ENCODE data around the gene KIF21B.

DNA sequence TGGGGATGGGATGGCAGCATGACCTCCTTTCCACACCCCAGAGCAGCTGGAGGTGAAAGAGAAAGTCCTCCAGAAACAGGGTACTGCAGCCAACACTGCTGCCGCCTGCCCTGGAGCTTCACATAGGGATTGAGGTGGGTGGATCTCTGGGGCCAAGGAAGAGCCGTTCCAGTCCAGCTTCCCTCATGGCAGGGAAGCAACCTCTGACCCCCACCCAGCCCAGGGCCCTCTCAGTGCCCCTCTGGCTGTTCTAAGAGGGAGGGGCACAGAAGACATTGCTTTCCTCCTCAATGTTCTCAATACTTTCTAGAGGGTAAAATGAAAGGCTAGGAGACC, 5.7 kb downstream of the KIF21B start:
- TF ChIP-seq, protein P1, sequence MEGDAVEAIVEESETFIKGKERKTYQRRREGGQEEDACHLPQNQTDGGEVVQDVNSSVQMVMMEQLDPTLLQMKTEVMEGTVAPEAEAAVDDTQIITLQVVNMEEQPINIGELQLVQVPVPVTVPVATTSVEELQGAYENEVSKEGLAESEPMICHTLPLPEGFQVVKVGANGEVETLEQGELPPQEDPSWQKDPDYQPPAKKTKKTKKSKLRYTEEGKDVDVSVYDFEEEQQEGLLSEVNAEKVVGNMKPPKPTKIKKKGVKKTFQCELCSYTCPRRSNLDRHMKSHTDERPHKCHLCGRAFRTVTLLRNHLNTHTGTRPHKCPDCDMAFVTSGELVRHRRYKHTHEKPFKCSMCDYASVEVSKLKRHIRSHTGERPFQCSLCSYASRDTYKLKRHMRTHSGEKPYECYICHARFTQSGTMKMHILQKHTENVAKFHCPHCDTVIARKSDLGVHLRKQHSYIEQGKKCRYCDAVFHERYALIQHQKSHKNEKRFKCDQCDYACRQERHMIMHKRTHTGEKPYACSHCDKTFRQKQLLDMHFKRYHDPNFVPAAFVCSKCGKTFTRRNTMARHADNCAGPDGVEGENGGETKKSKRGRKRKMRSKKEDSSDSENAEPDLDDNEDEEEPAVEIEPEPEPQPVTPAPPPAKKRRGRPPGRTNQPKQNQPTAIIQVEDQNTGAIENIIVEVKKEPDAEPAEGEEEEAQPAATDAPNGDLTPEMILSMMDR (IDR thresholded peaks at IDR 0.05; ENCODE audit: low read length): no peak
- no peak for TF ChIP-seq EZH2 (IDR thresholded peaks at IDR 0.05; ENCODE audit: borderline replicate concordance, low read length)

Data from OCI-LY1 (cell line).